Fibroblast of lung (primary cell): ENCODE measurements around the gene CADPS.

Source experiments
- EZH2 ChIP-seq: IDR thresholded peaks from 2 replicates; pipeline ENCODE4 v1.5.1; 2012; ENCODE audit warnings: low read length, control low read depth, mild to moderate bottlenecking; ENCODE audit errors: missing control alignments
- TF ChIP-seq, protein P1 (sequence below), 2 donors: IDR thresholded peaks in 1 of 2; conservative IDR thresholded peaks in 1 of 2; 1 replicate in 1 of 2; 2 replicates in 1 of 2; pipeline ENCODE4 v1.5.1; 2011 to 2012; ENCODE audit warnings: low read length in 2 of 2, control low read depth in 1 of 2, inconsistent platforms in 1 of 2, low read depth in 1 of 2, mild to moderate bottlenecking in 1 of 2

- TF ChIP-seq, protein P1, sequence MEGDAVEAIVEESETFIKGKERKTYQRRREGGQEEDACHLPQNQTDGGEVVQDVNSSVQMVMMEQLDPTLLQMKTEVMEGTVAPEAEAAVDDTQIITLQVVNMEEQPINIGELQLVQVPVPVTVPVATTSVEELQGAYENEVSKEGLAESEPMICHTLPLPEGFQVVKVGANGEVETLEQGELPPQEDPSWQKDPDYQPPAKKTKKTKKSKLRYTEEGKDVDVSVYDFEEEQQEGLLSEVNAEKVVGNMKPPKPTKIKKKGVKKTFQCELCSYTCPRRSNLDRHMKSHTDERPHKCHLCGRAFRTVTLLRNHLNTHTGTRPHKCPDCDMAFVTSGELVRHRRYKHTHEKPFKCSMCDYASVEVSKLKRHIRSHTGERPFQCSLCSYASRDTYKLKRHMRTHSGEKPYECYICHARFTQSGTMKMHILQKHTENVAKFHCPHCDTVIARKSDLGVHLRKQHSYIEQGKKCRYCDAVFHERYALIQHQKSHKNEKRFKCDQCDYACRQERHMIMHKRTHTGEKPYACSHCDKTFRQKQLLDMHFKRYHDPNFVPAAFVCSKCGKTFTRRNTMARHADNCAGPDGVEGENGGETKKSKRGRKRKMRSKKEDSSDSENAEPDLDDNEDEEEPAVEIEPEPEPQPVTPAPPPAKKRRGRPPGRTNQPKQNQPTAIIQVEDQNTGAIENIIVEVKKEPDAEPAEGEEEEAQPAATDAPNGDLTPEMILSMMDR (conservative IDR thresholded peaks at IDR 0.05 in 1 of 2, IDR thresholded peaks at IDR 0.05 in 1 of 2; ENCODE audit: low read depth in 1 of 2, low read length in 2 of 2): no peak
- no peak for TF ChIP-seq EZH2
Measured at GRCh38 chr3:62793946-62794345, 81.3 kb downstream of the CADPS start.
